Smooth muscle cell (in vitro differentiated cells): ENCODE results near the gene MEIOB. TPM values are rescaled to one million over a fixed set of nuclear protein-coding genes. Genes with fewer than 3 reads are reported as not detected.

Source experiments
- DNase-seq: peaks from one replicate; lab custom pipeline; 2025; ENCODE audit not compliant: unreplicated experiment; lab: John Stamatoyannopoulos, UW
- H2AFZ ChIP-seq: fragments of 200-600 bp; sonication (generic); 2 replicates; pipeline ENCODE4 v1.6.0; 2016; ENCODE audit warnings: antibody characterized with exemption, low read depth, mild to moderate bottlenecking
- H3F3A ChIP-seq: fragments of 200-600 bp; sonication (generic); 2 replicates; pipeline ENCODE4 v1.6.0; 2017; ENCODE audit warnings: antibody characterized with exemption, low read depth
- H3K27ac ChIP-seq: fragments of 200-600 bp; sonication (generic); 2 replicates; pipeline ENCODE4 v1.5.1; 2016; ENCODE audit warnings: low read depth, mild to moderate bottlenecking
- H3K27me3 ChIP-seq: fragments of 200-600 bp; sonication (generic); 2 replicates; pipeline ENCODE4 v1.6.1; 2016; ENCODE audit warnings: low read depth, mild to moderate bottlenecking
- H3K36me3 ChIP-seq: fragments of 200-600 bp; sonication (generic); 2 replicates; pipeline ENCODE4 v1.5.1; 2016; ENCODE audit warnings: low read depth
- H3K4me1 ChIP-seq: fragments of 200-600 bp; sonication (generic); 2 replicates; pipeline ENCODE4 v1.5.1; 2016; ENCODE audit warnings: low read depth
- H3K4me2 ChIP-seq: fragments of 200-600 bp; sonication (generic); 2 replicates; pipeline ENCODE4 v1.6.0; 2016; ENCODE audit warnings: mild to moderate bottlenecking
- H3K4me3 ChIP-seq: fragments of 200-600 bp; sonication (generic); 2 replicates; pipeline ENCODE4 v1.5.1; 2016; ENCODE audit warnings: mild to moderate bottlenecking
- H3K79me2 ChIP-seq: fragments of 200-600 bp; sonication (generic); 2 replicates; pipeline ENCODE4 v1.6.0; 2016; ENCODE audit warnings: low read depth, mild to moderate bottlenecking
- H3K9ac ChIP-seq: fragments of 200-600 bp; sonication (generic); 2 replicates; pipeline ENCODE4 v1.6.0; 2016; ENCODE audit warnings: low read depth
- H3K9me3 ChIP-seq: fragments of 200-600 bp; sonication (generic); replicated peaks from 2 replicates; pipeline ENCODE4 v1.5.1; 2016; ENCODE audit warnings: low read depth
- H4K20me1 ChIP-seq: fragments of 200-600 bp; sonication (generic); 2 replicates; pipeline ENCODE4 v1.6.0; 2016; ENCODE audit warnings: low read depth
- CTCF ChIP-seq: fragments of 200-600 bp; sonication (generic); IDR thresholded peaks from 2 replicates; pipeline ENCODE4 v1.5.1; 2017; ENCODE audit warnings: borderline replicate concordance, mild to moderate bottlenecking, antibody characterized with exemption; ENCODE audit not compliant: insufficient read depth, poor library complexity, severe bottlenecking
- WGBS: methylation state at CpG from one replicate; pipeline ENCODE4 v1.1.7; 2016; ENCODE audit warnings: low lambda C conversion rate; 5-methylcytosine and 5-hydroxymethylcytosine counted together
- polyA plus RNA-seq: library from polyadenylated mRNA; unstranded; fragments of >200 nt; fragmentation: Nextera tagmentation; extraction: Ambion mirVana; gene quantifications from 2 replicates; pipeline ENCODE4 v1.2.1, GENCODE V29; 2016
- total RNA-seq: library from RNA; depleted of rRNA; stranded (reverse); fragments of >200 nt; gene quantifications from 2 replicates; pipeline ENCODE4 v1.2.3, GENCODE V29; 2014

MEIOB gene
- total and polyA plus RNA-seq, 2 experiments from 2014 or later, result 0.18 to 1.7 TPM

DNA sequence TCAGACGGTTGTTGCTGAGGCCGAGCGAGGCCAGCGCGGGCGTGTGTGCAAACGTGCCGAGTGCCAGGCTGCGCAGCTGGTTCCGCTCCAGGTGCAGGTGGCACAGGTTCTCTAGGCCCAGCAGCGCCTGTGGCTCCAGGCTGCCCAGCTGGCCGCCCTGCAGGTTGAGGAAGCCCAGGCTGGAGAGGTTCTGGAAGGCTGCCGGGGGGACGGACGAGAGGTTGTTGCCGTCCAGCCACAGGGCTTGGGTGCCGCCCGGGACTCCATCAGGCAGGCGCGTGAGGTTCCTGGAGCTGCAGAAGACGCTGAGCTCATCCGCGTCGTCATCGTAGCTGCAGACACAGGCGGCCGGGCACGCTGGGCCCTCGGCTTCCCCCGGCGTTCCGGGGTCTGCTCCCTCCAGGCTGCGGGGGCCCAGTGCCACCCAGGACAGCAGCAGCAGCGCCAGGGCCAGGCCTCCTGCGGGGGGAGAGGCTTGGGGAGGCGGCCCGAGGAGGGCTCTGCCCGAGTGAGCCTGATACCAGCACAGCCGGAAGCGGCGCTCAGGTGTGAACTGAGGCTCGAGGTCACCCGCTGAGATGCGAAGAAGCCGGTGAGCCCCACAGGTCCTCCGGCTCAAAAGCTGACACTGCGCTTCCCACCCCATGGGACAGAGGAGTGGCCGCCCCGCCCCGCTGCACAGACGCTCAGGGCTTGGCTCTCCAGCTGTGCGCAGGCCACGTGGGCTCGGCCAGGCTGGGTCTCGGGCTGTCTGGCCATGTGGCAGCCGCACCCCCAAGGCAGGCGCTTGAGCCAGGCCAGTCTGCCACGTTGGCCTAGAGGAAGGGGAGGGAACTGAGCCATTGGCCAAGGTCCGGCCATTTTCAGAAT, 79.8 kb downstream of the MEIOB start:
- no peaks in the 10 kb centered on the region for H3K27me3 ChIP-seq
- no peak overlapping the region for H2AFZ ChIP-seq
- no peak overlapping the region for H3K4me3 ChIP-seq
- H4K20me1 ChIP-seq, result peaks cover 12% of the 10 kb centered on the region
- H3K4me1 ChIP-seq, result no peaks in the 10 kb centered on the region
- H3K9ac ChIP-seq, result no peak overlapping the region
- WGBS, result 98% methylated on average over 55 of the region's 59 CpGs
- no peak for DNase-seq
- H3K27ac ChIP-seq, result no peak overlapping the region
- H3F3A ChIP-seq, result no peaks in the 10 kb centered on the region
- no peak overlapping the region for H3K4me2 ChIP-seq
- no peaks in the 10 kb centered on the region for H3K36me3 ChIP-seq
- H3K79me2 ChIP-seq, result peaks cover 4% of the 10 kb centered on the region
- no peaks in the 10 kb centered on the region for H3K9me3 ChIP-seq
- no peak for TF ChIP-seq CTCF

DNA sequence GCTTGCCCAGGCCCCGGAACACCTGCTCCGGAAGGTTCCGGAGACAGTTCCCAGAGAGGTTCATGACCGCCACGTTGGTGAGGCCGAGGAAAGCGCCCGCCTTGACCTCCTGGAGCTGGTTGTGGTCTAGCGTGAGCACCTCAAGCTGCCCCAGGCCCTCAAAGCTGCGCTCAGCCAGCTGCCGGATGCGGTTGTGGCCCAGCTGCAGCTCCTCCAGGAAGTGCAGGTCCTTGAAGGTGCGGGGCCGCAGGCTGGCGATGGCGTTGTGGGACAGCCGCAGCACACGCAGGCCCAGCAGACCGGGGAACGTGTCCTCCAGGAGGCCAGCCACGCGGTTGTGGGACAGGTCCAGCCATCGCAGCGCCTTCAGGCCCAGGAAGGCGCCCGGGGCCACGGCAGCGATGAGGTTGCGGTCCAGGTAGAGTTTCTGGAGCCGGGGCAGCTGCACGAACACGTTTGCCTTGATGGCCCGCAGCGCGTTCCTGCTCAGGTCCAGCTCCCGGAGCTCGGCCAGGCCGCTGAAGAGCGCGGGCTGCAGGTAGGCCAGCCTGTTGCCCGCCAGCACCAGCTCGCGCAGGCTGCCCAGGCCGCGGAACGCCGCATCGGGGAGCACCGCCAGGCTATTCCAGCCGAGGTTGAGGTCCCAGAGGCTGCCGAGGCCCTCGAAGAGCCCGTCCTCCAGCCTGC, 80.6 kb downstream of the MEIOB start:
- Histone ChIP-seq H3F3A (no peaks in the 10 kb centered on the region), H3K27ac (no peak overlapping the region), H3K36me3 (no peaks in the 10 kb centered on the region), H3K9me3 (no peaks in the 10 kb centered on the region), H3K4me2 (no peak overlapping the region), H3K4me3 (no peak overlapping the region), H3K79me2 (peaks cover 11% of the 10 kb centered on the region), H3K4me1 (no peaks in the 10 kb centered on the region), H4K20me1 (peaks cover 20% of the 10 kb centered on the region), H2AFZ (no peak overlapping the region), H3K27me3 (no peaks in the 10 kb centered on the region), H3K9ac (no peak overlapping the region)
- no peak for TF ChIP-seq CTCF
- no peak for DNase-seq
- WGBS, result 96% methylated on average over 42 of the region's 53 CpGs

DNA sequence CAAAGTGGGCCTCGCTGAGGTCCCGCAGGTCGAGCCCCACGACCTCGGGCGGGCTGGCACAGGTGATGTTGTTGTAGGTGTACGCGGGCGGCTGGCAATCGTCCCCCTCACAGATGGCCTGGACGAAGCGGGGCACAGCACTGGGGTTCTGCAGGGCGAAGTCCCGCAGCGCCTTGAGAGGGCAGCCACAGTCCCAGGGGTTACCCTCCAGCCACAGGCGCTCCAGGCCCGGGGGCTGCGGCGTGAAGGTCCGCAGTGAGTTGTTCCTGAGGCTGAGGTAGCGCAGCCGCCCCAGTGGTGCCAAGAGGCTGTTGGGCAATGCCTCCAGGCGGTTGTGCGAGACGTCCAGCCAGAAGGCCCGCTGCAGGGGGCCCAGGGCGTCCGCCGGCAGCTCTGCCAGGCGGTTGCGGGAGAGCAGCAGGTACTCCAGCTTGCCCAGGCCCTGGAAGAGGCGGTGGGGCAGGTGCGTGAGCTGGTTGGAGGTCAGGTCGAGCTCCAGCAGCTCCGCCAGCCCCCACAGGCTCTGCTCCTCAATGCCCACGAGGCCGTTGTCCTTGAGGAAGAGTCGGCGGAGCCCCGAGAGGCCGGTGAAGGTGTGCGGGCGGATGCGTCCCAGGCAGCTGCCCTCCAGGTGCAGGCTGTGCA, 81.2 kb downstream of the MEIOB start:
- Histone ChIP-seq H3K79me2 (peaks cover 16% of the 10 kb centered on the region), H2AFZ (no peak overlapping the region), H3K9ac (no peak overlapping the region), H3K27ac (no peak overlapping the region), H3K36me3 (no peaks in the 10 kb centered on the region), H3K4me2 (no peak overlapping the region), H3K9me3 (no peaks in the 10 kb centered on the region), H4K20me1 (peaks cover 27% of the 10 kb centered on the region), H3F3A (no peaks in the 10 kb centered on the region), H3K27me3 (no peaks in the 10 kb centered on the region), H3K4me3 (no peak overlapping the region), H3K4me1 (no peaks in the 10 kb centered on the region)
- no peak for DNase-seq
- no peak for TF ChIP-seq CTCF
- 98% methylated on average over 37 of the region's 44 CpGs for whole genome bisulfite sequencing
